MCF 10A (cell line): ENCODE results near the gene CNGA3. TPM values are rescaled to one million over a fixed set of nuclear protein-coding genes. Genes with fewer than 3 reads are reported as not detected.

Source experiments
- BruUV-seq: library from RNA; stranded (reverse); fragments of 400-500 nt; replicated peaks from 2 replicates; lab custom pipeline; 2021; lab: Mats Ljungman, UMichigan
- CTCF ChIA-PET: fragments of 300-600 bp; sonication (Branson Sonifier 250); formaldehyde crosslinking; extraction: SDS; loops from one replicate; lab custom pipeline; 2021; ENCODE audit warnings: antibody characterized with exemption, inconsistent platforms; lab: Yijun Ruan, JAX
- POLR2A ChIA-PET: fragments of 300-600, 350-650 bp; sonication (Branson Sonifier 250); formaldehyde crosslinking; extraction: SDS; loops from one replicate; lab custom pipeline; 2020; ENCODE audit warnings: antibody characterized with exemption, inconsistent platforms; lab: Yijun Ruan, JAX
- DNase-seq: peaks from one replicate; pipeline ENCODE4 v3.0.0-alpha.2; 2018; ENCODE audit not compliant: unreplicated experiment
- H3K27ac Mint-ChIP-seq: one replicate; pipeline ENCODE4 v1.8.0; 2022; ENCODE audit warnings: mild to moderate bottlenecking, low read depth, mixed read lengths; ENCODE audit not compliant: unreplicated experiment
- H3K27me3 Mint-ChIP-seq: one replicate; pipeline ENCODE4 v1.8.0; 2022; ENCODE audit warnings: mixed read lengths; ENCODE audit not compliant: insufficient read depth, unreplicated experiment
- H3K36me3 Mint-ChIP-seq: one replicate; pipeline ENCODE4 v1.8.0; 2022; ENCODE audit warnings: mild to moderate bottlenecking, moderate library complexity, mixed read lengths; ENCODE audit not compliant: insufficient read depth, unreplicated experiment
- H3K4me1 Mint-ChIP-seq: one replicate; pipeline ENCODE4 v1.8.0; 2022; ENCODE audit warnings: mixed read lengths; ENCODE audit not compliant: insufficient read depth, unreplicated experiment
- H3K4me3 Mint-ChIP-seq: one replicate; pipeline ENCODE4 v1.8.0; 2022; ENCODE audit warnings: mild to moderate bottlenecking, moderate library complexity, mixed read lengths; ENCODE audit not compliant: unreplicated experiment
- H3K9me3 Mint-ChIP-seq: one replicate; pipeline ENCODE4 v1.8.0; 2022; ENCODE audit warnings: mixed read lengths; ENCODE audit not compliant: unreplicated experiment
- intact Hi-C: fragments of 100-400 bp; cut with micrococcal nuclease; formaldehyde crosslinking; loops from 2 replicates; pipeline ENCODE4 v1.14.1; 2022
- total RNA-seq: library from RNA; stranded (reverse); gene quantifications from 2 replicates; pipeline ENCODE4 v1.2.3, GENCODE V29; 2022
- TF ChIP-seq, protein P1 (sequence below): fragments of 200-600 bp; IDR thresholded peaks from one replicate; pipeline ENCODE4 v1.8.0; 2022; ENCODE audit warnings: antibody characterized with exemption, mild to moderate bottlenecking; ENCODE audit not compliant: unreplicated experiment

Gene CNGA3
- total RNA-seq, 1 experiment from 2014 or later, result not detected

DNA sequence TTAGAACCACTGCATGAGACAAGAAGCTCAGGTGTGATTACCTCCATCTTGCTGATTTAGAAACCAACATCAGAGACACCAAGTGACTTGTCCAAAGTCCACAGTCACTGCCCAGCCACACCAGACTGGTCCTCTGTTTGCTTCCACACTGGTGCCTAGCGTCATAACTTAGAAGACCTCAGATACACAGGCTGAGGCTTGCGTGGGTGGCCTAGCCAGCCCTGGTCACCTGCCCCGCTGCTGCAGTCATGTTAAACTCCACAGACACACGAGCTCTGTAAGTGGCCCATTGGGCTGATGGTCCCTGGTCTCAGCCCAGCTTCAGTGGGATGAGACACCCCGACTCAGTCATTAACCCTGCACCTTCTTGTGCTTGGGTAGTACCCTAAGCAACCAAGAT, 47.1 kb downstream of the CNGA3 start:
- Mint-ChIP-seq H3K9me3 (no peaks in the 10 kb centered on the region), H3K4me3 (no peak overlapping the region), H3K27me3 (peaks cover 24% of the 10 kb centered on the region), H3K4me1 (no peaks in the 10 kb centered on the region), H3K36me3 (no peaks in the 10 kb centered on the region), H3K27ac (no peak overlapping the region)
- no TSS peak for BruUV-seq
- no peak for DNase-seq
- TF ChIP-seq, protein P1, sequence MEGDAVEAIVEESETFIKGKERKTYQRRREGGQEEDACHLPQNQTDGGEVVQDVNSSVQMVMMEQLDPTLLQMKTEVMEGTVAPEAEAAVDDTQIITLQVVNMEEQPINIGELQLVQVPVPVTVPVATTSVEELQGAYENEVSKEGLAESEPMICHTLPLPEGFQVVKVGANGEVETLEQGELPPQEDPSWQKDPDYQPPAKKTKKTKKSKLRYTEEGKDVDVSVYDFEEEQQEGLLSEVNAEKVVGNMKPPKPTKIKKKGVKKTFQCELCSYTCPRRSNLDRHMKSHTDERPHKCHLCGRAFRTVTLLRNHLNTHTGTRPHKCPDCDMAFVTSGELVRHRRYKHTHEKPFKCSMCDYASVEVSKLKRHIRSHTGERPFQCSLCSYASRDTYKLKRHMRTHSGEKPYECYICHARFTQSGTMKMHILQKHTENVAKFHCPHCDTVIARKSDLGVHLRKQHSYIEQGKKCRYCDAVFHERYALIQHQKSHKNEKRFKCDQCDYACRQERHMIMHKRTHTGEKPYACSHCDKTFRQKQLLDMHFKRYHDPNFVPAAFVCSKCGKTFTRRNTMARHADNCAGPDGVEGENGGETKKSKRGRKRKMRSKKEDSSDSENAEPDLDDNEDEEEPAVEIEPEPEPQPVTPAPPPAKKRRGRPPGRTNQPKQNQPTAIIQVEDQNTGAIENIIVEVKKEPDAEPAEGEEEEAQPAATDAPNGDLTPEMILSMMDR, result no peak
- ChIA-PET CTCF (interaction anchor here (0.6 kb wide), 2 partner anchors 373 to 631 kb away, joined by 3 read pairs; no protein-coding TSS in a partner anchor), POLR2A (no interaction called here)
- intact Hi-C loops, result no loop called here

DNA sequence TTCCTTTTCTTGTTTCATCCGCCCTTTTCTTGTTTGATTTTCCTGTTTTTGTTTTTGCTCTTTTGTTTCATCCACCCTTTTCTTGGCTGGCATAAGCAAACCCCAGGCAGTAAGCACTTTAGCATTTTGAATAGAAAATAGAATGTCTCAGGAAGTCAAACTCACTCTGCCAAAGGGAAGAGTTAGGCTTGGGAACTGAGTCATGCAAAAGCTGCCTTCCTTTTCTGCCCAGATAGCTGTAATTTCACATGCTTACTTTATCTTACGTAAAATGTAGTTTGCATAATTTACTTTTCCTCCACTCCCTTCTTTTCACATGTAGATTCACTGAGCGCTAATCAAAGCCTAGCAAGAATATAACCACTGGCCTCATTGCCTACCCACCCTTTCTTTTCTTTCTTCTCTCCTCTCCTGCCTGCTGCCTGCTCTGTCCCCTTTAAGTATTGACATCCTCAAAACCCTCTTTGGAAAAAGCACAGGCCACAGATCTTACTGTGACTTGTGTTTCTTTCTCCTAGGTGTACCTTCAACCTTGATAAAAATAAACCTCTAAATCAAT, 48.4 kb downstream of the CNGA3 start:
- CTCF ChIA-PET, result interaction anchor here (1.0 kb wide), 1 partner anchor 126 kb away, joined by 5 read pairs; no protein-coding TSS in a partner anchor
- POLR2A ChIA-PET, result no interaction called here
- H3K9me3 Mint-ChIP-seq, result no peaks in the 10 kb centered on the region
- intact Hi-C loops, result no loop called here
- no peaks in the 10 kb centered on the region for H3K4me1 Mint-ChIP-seq
- TF ChIP-seq, protein P1, result no peak
- H3K27me3 Mint-ChIP-seq, result peaks cover 37% of the 10 kb centered on the region
- DNase-seq, result no peak
- BruUV-seq, result no TSS peak
- H3K4me3 Mint-ChIP-seq, result no peak overlapping the region
- no peak overlapping the region for H3K27ac Mint-ChIP-seq
- H3K36me3 Mint-ChIP-seq, result no peaks in the 10 kb centered on the region

DNA sequence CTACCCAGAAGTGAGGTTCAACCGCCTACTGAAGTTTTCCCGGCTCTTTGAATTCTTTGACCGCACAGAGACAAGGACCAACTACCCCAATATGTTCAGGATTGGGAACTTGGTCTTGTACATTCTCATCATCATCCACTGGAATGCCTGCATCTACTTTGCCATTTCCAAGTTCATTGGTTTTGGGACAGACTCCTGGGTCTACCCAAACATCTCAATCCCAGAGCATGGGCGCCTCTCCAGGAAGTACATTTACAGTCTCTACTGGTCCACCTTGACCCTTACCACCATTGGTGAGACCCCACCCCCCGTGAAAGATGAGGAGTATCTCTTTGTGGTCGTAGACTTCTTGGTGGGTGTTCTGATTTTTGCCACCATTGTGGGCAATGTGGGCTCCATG, 49.7 kb downstream of the CNGA3 start:
- Mint-ChIP-seq H3K9me3 (no peaks in the 10 kb centered on the region), H3K27ac (no peak overlapping the region), H3K27me3 (peaks cover 50% of the 10 kb centered on the region), H3K4me3 (no peak overlapping the region), H3K36me3 (no peaks in the 10 kb centered on the region), H3K4me1 (no peaks in the 10 kb centered on the region)
- CTCF ChIA-PET, result interaction anchor here (0.6 to 0.9 kb wide), 2 partner anchors 9 to 485 kb away, joined by 3 read pairs; no protein-coding TSS in a partner anchor
- intact Hi-C loops, result no loop called here
- POLR2A ChIA-PET, result no interaction called here
- BruUV-seq, result no TSS peak
- DNase-seq, result no peak
- TF ChIP-seq, protein P1, result no peak

DNA sequence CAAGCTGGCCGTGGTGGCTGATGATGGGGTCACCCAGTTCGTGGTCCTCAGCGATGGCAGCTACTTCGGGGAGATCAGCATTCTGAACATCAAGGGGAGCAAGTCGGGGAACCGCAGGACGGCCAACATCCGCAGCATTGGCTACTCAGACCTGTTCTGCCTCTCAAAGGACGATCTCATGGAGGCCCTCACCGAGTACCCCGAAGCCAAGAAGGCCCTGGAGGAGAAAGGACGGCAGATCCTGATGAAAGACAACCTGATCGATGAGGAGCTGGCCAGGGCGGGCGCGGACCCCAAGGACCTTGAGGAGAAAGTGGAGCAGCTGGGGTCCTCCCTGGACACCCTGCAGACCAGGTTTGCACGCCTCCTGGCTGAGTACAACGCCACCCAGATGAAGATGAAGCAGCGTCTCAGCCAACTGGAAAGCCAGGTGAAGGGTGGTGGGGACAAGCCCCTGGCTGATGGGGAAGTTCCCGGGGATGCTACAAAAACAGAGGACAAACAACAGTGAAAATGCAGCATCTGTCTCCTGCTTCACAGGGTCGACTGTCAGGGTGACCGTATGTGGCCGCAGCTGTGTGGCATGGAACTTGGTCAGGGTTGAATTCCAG, 50.6 kb downstream of the CNGA3 start:
- no peaks in the 10 kb centered on the region for H3K9me3 Mint-ChIP-seq
- H3K36me3 Mint-ChIP-seq, result no peaks in the 10 kb centered on the region
- intact Hi-C loops, result no loop called here
- CTCF ChIA-PET, result interaction anchor here (0.6 to 0.9 kb wide), 3 partner anchors 10 to 486 kb away, joined by 3 to 7 read pairs (median 3); no protein-coding TSS in a partner anchor
- no peak overlapping the region for H3K4me3 Mint-ChIP-seq
- peaks cover 59% of the 10 kb centered on the region for H3K27me3 Mint-ChIP-seq
- no TSS peak for BruUV-seq
- TF ChIP-seq, protein P1, result no peak
- H3K4me1 Mint-ChIP-seq, result no peaks in the 10 kb centered on the region
- no peak for DNase-seq
- POLR2A ChIA-PET, result no interaction called here
- no peak overlapping the region for H3K27ac Mint-ChIP-seq
